Measurements from ENCODE around the gene ANKEF1.
"Not testable (repeated sequence)": the region's sequence is repeated elsewhere in the genome, so short reads cannot be mapped to it uniquely, and the experiment has no call there.

ANKEF1 gene

DNA sequence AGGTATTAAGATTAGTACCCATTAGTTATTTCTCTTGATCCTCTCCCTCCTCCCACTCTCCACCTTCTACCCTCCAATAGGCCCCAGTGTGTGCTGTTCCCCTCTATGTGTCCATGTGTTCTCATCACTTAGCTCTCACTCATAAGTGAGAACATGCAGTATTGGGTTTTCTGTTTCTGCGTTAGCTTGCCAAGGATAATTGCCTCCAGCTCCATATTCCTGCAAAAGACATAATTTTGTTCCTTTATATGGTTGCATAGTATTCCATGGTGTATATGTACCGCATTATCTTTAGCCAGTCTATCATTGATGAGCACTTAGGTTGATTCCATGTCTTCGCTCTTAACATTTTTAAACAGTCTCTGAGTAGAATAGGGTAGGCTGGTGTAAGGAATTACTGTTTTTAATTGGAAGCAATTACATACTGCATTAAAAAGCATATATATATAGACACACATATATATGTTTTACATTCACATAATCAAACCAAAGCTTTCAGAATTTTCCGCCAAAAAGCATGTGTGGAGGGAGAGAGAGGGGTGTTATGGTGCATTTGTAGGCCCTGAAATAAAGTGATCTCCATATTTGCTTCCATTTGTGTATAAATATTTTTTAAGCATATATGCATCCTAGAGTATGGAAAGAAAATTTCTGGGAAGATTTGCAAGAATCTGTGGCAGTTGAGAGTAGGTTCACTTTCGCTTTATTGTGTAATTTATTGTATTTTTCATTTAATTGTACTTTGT is 709 bp upstream of the ANKEF1 start:
- no peak for DNase-seq

DNA sequence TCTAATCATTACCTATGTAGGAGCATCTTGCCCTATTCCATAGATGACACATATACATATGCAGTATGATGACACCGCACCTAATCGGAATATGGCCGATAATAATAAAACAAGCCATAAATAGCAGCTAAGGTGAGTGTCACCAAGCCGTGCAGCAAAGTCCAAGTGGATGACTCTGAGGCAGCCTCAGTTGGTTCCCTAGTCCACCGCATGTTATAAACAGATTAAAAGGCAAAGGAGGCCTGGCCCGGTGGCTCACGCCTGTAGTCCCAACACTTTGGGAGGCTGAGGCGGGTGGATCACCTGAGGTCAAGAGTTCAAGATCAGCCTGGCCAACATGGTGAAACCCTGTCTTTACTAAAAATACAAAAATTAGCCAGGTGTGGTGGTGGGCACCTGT is 1.5 kb downstream of the ANKEF1 start:
- not testable (repeated sequence) for DNase-seq

DNA sequence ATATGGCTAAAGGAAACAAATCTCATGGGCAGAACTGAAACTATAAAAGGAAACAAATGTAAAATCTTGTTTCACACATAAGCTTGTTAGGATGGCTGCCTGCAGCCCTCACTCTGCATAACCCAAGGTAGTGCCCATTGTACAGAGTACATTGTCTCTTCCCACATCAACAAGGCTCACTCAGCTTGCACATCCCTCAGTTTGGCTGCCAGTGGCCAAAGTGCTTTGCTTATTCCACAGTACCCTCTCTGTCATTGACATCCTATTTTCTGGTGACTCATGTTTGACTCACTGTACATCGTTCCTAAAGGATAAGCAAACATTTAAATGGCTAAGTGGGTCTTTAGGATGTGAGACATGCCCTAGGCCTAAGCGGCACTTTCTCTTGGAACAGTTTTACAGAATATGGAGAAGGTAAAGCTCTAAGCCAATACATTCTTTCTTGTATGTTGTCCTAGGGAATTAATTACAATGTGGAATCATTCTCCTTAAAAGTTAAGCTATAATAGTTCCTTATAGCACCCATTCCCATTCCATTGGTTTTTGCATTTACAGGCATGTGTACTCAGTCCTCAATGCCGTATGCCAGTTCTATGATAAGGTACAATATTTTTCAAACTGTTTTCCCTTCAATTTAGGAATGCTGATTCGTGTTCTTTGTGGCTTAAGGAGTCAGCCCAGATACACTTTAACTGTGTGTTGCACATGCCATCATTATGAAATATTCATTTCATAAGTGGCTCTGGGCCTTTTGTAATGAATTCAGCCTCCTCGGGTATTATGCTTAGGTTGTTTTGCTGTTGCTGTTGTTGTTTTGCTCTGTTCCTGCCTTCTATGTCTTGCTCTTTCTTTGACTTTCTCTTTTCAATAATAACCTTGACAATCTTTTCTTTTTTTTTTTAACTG is 5.5 kb downstream of the ANKEF1 start:
- peak; percentile 19 for DNase-seq

DNA sequence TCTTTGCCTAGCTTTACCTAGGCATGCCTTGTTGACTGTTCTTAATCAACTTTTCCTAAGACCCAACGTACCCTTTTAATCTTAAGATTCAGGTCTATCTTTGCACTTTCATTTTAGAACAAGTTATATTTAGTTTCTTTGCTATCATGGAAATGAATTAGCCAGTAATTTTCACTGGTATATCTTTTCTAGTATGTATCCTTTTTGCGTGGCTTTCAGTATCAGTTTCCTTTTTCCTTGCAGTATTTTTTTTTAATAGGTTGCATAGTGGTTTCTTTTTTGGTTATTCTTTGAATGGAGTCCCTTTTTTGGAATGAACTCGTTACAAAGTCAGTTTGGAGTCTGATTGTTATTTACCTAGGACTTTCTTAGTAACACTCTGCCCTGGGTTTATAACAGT is 7.3 kb downstream of the ANKEF1 start:
- DNase-seq: no peak

DNA sequence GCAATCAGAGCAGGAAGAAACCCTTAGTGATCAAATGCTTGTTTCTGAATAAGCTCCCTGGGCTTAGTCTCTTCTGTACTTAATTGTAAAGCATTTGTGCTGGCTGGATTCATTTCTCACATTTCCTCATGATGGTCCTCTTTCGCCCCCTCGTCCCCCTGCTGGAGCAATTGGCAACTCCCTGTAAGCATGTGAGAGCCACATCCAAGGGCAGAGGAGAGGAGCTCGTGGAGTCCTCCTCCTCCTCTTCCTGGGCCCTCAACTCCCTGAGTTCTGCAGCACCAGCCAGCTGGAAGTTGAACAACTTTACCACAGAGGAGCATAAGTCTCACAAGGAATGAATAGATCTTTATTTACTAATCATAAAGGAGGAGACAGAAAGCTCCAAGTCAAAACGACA is 12.6 kb downstream of the ANKEF1 start:
- no peak for DNase-seq

DNA sequence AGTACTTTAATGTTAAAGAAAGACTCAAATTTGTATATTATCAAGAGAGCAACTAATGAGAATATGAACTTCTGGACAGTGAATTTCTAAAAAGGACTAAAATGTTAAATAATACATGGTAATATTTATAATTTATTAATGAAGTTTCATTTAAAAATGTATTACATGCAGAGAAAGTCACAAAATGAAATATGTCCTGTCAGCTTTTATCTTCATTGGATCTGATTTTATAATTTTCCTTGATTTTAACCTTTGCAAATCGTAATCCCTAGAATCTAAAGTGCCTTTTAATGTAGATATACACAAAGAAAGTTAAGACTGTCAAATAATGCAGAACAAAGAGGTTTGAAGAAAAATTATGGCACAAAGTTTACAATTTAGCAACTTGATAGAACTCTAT is 16.4 kb downstream of the ANKEF1 start:
- DNase-seq: no peak

DNA sequence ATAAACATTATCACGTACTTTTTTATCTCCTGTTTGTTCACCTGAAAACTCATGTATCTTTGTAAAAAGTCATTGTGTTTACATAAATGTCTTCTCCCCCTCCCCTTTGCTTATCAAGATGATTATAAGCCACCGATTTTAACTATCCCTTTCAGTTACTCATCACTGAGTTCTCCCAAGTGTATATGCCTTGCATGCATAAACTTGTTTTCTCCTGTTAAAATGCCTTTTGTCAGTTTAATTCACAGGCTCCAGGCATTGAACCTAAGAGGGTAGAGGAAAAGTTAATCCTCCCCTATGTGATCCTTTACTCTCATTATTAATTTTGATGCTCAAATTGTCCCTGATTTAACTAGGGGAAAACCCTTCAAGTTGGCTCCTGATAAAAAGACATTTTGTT is 24.2 kb downstream of the ANKEF1 start:
- DNase-seq: no peak

DNA sequence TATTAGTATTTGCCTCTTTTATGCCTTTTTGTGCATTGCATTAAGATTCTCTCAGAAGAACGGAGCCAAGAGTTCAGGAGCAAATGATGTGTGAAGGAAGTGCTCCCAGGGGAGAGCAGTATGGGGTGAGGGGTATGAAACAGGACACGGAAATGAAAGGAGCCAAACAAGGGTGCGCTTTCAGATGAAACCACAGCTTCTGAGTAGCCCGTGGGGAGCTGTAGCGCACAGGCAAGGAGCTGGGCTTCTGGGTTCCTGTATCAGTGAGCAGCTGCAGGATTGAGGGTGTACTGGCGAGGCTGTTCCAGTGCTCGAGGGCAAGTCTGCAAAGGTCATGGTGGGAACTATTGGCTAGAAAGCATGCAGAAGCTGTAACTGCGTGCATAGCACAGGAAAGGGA is 25.4 kb downstream of the ANKEF1 start:
- peak; percentile 51 for DNase-seq

DNA sequence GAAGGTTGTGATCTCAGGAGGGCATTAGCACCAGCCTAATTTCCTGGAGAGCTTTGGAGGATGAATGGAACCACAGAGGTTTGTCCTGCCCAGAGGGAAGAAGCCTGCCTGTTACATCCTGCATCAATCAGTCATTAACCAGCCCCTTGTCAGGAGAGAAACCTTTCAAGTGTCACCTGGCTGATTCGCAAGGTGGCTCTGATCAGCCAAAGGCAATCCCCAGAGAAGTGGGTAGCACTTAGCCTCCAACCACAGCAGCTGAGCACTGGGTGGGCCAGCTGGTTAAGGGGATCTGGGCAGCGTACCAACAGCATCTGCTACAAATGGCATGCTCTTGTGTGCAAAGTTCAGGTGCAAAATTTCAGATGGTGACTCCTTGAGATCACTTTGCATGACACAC is 26.9 kb downstream of the ANKEF1 start:
- DNase-seq: peak; percentile 86

DNA sequence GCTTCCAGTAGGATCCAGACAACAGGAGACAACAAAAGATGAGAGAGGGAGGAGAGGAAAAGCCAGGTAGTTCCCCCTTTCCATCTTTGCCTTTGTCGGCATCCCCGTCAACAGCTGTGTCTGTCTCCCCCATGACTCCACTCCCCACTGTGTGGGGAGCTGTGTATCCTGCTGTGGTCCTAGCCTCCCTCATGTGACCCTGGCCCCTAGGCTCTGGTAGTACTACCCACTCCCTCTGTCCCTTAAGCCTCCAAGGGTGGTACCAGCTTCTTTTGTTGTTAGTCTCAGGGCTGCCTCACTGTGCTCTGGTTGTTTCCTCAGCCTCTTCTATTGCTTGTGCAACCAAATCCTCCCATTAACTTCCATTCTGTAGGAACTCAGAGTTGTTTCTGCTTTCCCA is 28.7 kb downstream of the ANKEF1 start:
- DNase-seq: peak; percentile 47

DNA sequence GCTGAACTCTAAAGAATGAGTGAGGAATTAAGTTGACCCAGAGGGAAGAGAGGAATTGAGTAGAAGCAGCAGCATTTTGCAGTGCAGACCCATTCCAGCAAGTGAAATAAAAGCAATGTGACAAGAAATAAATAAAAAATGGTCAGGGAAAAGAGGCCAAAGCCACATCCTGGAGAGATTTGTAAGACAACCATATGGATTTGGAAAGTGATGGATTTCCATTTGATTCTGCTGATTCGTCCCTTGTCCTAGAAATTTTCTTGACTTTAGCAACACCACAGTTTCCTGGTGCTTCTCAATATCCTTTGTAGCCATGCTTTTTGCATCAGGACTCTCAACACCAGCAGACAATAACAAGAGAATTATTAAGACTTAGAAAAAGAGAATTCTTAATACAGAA is 29.8 kb downstream of the ANKEF1 start:
- no peak for DNase-seq

DNA sequence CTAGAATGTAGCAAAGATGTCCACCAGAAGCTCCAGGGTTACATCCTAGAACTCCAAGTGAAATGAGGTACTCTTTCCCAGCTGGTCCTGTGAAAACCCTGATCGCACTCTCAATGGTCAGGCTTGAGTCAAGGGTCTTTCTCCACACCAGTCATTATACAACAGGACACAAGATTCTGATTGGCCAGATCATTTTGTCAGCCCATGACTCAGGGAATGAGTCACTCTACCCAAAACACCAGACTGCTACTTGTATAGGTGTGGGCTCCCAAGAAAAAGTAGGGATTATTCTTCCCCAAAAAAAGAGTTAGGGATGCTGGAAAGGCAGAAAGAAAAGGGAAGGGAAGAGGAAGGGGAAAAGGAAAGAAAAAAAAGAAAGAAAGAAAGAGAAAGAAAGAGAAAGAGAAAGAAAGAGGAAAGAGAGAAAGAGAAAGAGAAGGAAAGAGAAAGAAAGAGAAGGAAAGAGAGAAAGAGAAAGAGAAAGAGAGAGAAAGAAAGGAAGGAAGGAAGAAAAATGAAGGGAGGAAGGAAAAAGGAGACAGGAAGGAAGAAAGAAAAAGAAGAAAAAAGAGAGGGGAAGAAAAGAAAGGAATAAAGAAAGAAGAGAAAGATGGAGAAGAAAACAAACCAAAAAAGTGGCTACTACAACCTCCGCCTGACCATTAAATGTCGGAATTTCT is 30.5 kb downstream of the ANKEF1 start:
- DNase-seq: no peak

DNA sequence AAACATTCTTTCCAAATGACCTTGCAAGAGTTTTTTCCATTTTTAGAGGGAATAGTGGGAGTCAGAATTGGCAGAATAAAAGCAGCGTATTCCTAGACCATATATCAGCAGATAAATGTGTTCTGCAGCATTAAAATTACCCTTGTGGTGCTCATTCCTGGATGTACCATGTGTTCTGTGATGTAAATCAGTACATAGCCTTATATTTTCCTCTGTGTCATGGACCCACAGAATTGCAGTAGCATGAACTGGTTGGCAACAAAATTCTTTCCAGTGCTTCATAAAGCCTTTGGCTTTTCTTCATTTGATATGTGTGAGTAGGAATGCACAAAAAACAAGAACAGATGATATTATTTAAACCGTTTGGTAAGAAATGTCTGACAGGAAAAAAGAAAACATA is 32.5 kb downstream of the ANKEF1 start:
- DNase-seq: no peak

DNA sequence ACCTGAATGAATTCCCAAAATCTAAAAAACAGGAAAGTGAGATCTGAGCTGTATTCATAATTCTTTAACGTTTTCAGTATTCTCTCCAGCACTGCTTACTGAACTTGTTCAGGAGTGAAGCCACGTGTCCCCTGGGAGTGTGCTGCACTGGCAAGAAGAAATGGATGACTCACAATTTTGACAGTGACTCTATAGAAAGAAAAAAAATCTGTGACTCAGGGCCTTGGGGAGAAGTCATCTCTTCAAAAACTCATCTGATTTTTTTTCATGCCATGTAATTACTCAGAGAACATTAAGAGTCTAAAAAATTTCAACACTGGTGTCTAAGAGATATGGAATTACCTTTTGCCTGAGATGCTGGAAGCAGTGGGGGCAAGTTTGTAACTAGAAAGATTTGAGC is 39.7 kb downstream of the ANKEF1 start:
- DNase-seq: no peak

DNA sequence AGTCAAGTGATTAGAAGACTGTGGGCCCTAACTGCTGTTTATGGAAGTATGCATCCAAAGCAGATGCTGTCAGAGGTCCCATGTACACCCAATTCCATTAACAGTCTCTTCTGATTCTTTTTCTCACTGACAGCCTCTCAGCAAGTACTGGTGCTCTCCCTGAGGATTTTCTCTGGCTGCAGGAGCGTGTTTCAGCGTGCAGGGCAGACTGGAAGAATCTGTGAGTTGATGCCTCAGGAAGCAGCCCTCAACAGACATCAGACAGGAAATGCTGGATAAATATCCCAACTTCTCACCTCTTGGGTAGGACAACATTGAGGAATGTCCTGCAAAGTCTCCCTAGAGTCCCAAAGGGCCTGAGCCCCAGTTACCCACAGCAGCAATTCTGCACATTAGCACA is 40.8 kb downstream of the ANKEF1 start:
- DNase-seq: no peak

DNA sequence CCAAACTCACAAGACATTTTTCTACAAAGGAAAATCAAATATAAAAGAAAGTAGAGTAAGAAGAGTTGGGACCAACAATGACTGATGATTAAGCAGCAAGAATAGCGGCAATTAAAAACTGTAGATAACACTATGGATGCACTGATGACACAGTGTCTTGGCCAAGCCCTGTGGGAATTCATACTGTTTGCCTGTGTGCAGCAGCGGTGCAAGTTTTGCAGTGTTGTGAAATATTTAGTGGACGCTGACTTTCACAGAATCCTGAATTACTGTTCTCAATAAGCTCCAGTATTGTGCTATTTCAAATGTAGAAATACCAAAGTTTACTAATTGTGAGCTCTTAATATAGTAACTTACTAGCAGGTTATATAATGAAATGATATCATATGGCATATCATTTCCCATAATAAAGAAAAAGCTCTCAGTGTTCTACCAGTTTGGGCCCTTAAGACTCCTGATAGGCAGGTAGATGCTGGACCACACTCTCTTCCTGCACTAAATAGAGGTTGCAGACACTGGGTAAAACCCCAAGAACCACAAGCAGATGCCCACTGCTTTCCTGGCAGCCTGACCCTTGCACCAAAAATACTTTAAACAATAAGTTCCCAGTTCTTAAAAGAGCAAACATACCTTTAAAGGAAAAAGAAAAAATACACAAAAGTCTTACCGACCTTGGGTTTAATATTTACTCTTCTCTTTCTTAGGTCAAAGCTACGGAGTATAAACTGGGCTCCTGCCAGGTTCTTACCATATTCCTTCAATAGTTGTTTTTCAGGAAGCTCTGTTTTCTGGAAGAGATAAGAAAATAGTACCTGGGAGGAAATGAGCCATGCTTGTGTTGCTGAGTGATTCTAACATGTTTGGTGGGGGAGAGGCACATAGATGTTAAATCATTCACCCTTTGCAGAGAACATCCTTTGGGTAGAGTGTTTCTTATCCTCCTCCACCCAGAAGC is 41.6 kb downstream of the ANKEF1 start:
- no peak for DNase-seq

DNA sequence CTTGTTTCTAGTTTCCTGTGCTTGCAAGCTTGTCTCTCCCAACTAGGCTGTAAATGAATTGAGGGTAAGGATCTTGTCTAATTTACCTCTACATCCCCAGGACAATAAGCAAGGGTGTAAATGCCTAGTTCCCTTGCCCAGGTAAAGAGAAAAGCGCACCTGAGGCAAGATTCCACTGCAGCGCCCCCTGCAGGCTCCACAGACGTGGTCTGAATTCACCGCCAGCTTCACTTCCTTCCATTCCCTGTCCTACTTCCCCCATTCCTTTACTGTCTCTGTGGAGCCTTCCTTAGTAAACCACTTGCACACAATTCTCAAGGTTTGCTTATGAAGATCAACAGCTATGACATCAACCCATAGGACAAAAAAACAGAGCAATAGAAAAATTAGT is 42.3 kb downstream of the ANKEF1 start:
- DNase-seq: no peak

DNA sequence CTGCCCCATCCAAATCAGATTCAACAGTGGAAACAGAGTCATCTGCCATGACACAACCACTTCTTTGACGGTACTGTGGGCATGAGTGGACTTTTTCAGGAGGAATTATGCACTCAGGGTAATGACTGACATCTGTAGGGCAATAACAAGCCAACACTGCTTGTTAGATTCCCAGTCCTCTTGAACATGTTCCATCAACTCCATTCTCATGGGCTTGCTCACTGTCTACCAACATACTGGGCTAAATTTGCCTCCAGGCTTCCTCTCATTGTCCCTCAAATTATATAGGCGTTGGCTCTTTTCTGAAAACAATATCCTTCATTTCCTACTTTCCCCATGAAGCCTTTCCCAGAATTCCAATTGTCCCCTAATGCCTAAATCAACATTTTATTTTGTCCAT is 43.1 kb downstream of the ANKEF1 start:
- no peak for DNase-seq

DNA sequence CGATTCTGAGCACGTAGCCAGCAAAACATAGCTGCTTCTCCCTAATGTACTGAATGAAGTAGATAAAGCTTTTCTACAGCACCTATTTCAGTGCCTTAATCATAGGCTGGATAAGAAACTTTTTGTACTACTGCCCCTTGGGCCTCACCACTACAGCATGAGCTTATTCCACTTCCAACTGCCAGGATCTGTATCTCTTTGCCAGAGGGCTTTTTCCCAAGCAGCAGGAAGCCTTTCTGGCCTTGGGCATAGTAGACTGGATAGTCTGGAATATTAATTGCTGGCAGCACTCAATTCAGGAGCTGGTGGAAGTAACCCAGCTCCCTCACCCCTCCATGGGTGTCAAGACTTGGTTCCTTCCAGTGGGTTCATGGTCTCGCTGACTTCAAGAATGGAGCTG is 43.6 kb downstream of the ANKEF1 start:
- no peak for DNase-seq

DNA sequence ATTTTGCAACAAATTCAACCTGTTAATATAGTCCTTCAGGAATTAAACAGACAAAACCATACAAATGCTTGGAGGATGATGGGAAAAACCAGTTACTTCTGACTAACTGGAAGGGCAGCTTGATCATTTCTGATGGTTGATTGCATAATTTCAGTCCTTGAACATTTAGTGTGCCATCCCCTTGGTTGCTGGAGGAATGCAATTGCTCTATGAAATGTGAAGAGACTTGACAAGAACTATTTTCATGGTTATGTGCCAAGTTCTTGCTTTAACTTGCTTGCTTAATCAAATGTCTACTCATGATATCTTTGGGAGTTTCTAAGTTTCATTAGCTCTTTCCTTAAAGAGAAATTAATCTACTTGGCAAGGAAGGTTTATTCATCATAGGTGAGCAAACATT is 45.2 kb downstream of the ANKEF1 start:
- DNase-seq: no peak

DNA sequence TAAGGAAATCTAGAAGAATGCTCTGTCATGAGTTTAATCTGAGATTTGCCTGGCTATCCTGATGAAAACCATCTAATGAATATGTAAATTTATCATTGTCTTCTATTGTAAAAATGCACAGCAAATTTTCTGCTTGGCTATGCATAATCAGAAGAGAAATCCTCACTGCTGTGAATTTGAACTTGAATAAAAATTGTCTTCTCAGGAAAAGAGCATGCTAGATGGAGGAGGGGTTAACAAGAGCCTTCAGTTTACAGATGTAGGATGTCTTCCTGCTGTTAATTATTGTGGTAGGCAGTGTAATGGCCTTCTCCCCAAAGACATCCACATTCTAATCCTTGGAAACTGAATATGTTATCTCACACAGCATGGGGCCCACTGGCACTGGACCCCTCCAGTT is 45.8 kb downstream of the ANKEF1 start:
- DNase-seq: no peak

DNA sequence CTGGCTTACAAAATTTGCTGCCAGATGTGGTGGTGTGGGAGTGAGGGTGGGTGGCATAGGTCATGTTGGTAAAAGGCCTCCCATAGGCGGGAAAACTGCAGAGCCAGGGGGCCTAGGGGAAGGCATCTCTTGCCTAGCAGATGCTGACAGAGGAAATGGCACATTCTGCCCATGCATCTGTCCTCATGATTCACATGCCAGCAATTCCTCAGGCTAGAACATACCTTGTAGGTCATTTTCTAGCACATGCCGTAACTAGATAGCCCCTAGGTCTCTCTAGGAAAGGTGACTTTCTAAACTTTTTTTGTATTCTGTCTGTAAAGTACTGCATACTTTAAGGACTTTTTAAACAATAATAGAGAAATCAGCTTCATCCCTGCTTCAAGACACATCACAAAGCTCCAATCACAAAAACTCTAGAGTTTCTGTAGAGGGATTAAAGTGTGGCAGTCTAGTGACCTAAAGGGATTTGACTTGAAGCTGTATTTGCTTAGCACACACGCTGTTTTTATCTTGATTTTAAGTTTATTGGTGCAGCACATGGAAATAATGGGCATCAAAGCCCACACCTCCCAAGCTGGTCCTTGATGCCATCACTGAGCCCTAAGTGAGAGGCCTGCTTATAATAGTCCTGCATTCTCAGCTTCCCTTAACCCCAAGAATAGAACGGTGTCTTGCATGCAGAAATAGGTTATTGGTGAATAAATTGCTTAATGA is 55.2 kb downstream of the ANKEF1 start:
- no peak for DNase-seq
